ENCODE data around the gene FCHSD2. TPM values are rescaled to one million over a fixed set of nuclear protein-coding genes. Genes with fewer than 3 reads are reported as not detected.

Gene FCHSD2
- total and polyA plus RNA-seq, 2 donors (not counting 1 experiment from before 2014, with no cell fraction given): 113 to 189 TPM

DNA sequence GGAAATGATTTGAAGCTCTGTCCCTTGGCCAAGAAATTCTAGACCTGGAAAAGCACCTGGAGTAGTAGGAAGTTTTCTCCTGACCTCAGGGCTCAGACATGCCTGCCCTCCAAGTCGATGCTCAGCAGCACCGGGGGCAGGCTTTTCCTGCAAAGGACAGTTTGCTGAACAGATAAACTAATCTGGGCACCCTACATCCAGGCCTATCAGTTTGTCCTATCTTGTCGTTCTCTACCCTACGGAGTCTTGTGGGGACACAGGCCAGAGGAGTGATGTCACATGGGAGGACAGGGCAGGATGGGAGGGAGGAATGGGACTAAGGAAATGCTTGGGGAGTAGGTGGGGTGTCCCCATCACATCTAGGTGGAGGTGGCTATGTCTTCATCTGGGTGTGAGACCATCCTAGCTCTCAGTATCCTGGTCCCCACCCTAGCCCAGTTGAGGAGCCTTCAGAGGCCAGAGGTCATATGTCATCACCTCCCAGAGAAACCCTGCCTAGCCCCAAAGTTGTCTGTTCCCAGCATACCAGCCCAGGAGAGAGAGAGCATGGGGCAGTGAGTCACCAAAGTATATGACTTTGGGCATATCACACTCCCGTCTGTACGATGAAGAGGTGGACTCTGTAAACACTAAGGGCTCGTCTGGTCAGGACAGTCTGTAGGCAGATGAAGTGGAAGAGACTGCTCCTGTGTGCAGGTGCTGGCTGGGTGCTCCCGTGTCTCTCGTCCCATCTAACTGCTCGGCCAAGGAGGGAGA lies 18.1 kb upstream of the FCHSD2 start:
- WGBS (ENCODE audit: insufficient coverage): 81% methylated on average over 6 of the region's 10 CpGs
- H3K27ac Mint-ChIP-seq: peak overlapping the region; percentile 95
- TF ChIP-seq EZH2 (IDR thresholded peaks at IDR 0.05; ENCODE audit: borderline replicate concordance, insufficient read depth, low read depth, low read length, poor library complexity, severe bottlenecking) (no peak), CTCF (IDR thresholded peaks at IDR 0.05) (no peak)
- H4K20me1 ChIP-seq (ENCODE audit: control insufficient read depth, insufficient read depth, low read length, poor library complexity, severe bottlenecking): no peaks in the 10 kb centered on the region
- H3K27me3 Mint-ChIP-seq: no peaks in the 10 kb centered on the region
- peaks cover 61% of the 10 kb centered on the region for H3K79me2 ChIP-seq (ENCODE audit: control insufficient read depth, insufficient read depth, low read length)
- peak overlapping the region; percentile 37 for H3K4me3 Mint-ChIP-seq
- ChIA-PET POLR2A (interaction anchor here (0.6 to 4.1 kb wide), 4 partner anchors 17 to 364 kb away, joined by 4 to 25 read pairs (median 4); partner anchors contain the start of gene FCHSD2), CTCF (interaction anchor here (1.1 to 21.7 kb wide), 3 partner anchors 11 to 16 kb away, joined by 4 to 271 read pairs (median 102); partner anchors contain the start of gene FCHSD2)
- H3K9me3 Mint-ChIP-seq (ENCODE audit: insufficient read depth): no peaks in the 10 kb centered on the region
- DNase-seq (no peak), ATAC-seq (ENCODE audit: low read depth) (no peak)
- H3K4me1 Mint-ChIP-seq: peaks cover 90% of the 10 kb centered on the region
- H2AFZ ChIP-seq (ENCODE audit: insufficient read depth, low read depth, low read length, poor library complexity, severe bottlenecking): no peak overlapping the region
- no peaks in the 10 kb centered on the region for H3K36me3 ChIP-seq (replicated peaks in 1 of 2; ENCODE audit: control extremely low read depth in 1 of 2, control insufficient read depth in 1 of 2, extremely low read depth in 1 of 2, insufficient read depth in 2 of 2, low read length in 1 of 2)
- no peaks in the 10 kb centered on the region for H3K27me3 ChIP-seq (replicated peaks in 1 of 4; ENCODE audit: control extremely low read depth in 1 of 4, control insufficient read depth in 3 of 4, insufficient read depth in 4 of 4, low read length in 3 of 4)
- peak overlapping the region; percentile 86 to 94 for H3K27ac ChIP-seq (ENCODE audit: low read length in 2 of 2)
- intact Hi-C loops (cut with micrococcal nuclease): no loop called here
- peak overlapping the region; percentile 67 for H3K4me2 ChIP-seq (replicated peaks; ENCODE audit: low read depth, low read length, poor library complexity, severe bottlenecking)
- H3K4me1 ChIP-seq (ENCODE audit: control insufficient read depth in 2 of 2, insufficient read depth in 2 of 2, low read length in 2 of 2): peaks cover 86 to 94% of the 10 kb centered on the region in 2 donors
- H3K9ac ChIP-seq (ENCODE audit: low read length): no peak overlapping the region
- peaks cover 0 to 3% (median 2%) of the 10 kb centered on the region in 3 donors for H3K9me3 ChIP-seq (ENCODE audit: control extremely low read depth in 1 of 3, control insufficient read depth in 2 of 3, insufficient read depth in 1 of 3, low read length in 2 of 3)
- no peak overlapping the region for H3K4me3 ChIP-seq (ENCODE audit: control extremely low read depth in 1 of 5, extremely low read depth in 1 of 5, insufficient read depth in 1 of 5, low read depth in 2 of 5, low read length in 4 of 5)

DNA sequence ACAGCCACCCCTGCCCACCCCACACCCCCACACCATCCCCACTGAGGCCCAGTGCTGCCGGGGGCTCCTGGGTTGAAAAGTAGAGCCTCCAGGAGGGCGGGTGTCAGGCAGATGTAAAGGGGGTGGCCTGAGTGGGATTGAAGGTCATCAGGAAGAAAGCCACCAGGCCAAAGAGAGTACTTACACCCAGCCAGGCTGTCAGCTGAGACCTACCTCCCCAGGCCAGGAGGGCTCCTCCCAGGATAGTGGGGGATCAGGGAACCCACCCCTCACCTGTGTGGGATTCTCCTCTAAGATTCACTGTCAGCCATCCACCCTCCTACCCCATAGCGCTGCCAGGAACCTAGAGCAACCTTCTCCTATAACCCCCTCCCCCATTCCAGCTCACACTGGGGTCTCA lies 17.2 kb upstream of the FCHSD2 start:
- no peak for TF ChIP-seq CTCF (IDR thresholded peaks at IDR 0.05)
- TF ChIP-seq EZH2 (IDR thresholded peaks at IDR 0.05; ENCODE audit: borderline replicate concordance, insufficient read depth, low read depth, low read length, poor library complexity, severe bottlenecking): no peak
- H4K20me1 ChIP-seq (ENCODE audit: control insufficient read depth, insufficient read depth, low read length, poor library complexity, severe bottlenecking): no peaks in the 10 kb centered on the region
- H3K79me2 ChIP-seq (ENCODE audit: control insufficient read depth, insufficient read depth, low read length): peaks cover 54% of the 10 kb centered on the region
- H3K9me3 ChIP-seq (ENCODE audit: control extremely low read depth in 1 of 3, control insufficient read depth in 2 of 3, insufficient read depth in 1 of 3, low read length in 2 of 3): peaks cover 0 to 3% (median 2%) of the 10 kb centered on the region in 3 donors
- POLR2A ChIA-PET: interaction anchor here (0.6 to 4.1 kb wide), 2 partner anchors 18 to 363 kb away, joined by 4 to 25 read pairs; no protein-coding TSS in a partner anchor
- H3K9me3 Mint-ChIP-seq (ENCODE audit: insufficient read depth): no peaks in the 10 kb centered on the region
- H3K27ac Mint-ChIP-seq: peak overlapping the region; percentile 95
- H2AFZ ChIP-seq (ENCODE audit: insufficient read depth, low read depth, low read length, poor library complexity, severe bottlenecking): no peak overlapping the region
- H3K27me3 Mint-ChIP-seq: no peaks in the 10 kb centered on the region
- DNase-seq: no peak
- ATAC-seq (ENCODE audit: low read depth): no peak
- H3K4me1 ChIP-seq (ENCODE audit: control insufficient read depth in 2 of 2, insufficient read depth in 2 of 2, low read length in 2 of 2): peaks cover 86 to 94% of the 10 kb centered on the region in 2 donors
- H3K4me1 Mint-ChIP-seq: peaks cover 92% of the 10 kb centered on the region
- H3K4me3 Mint-ChIP-seq: peak overlapping the region; percentile 27
- CTCF ChIA-PET: interaction anchor here (1.1 to 21.7 kb wide), 5 partner anchors 10 to 328 kb away, joined by 3 to 271 read pairs (median 8); partner anchors contain the start of gene FCHSD2
- H3K9ac ChIP-seq (ENCODE audit: low read length): no peak overlapping the region
- intact Hi-C loops (cut with micrococcal nuclease): no loop called here
- H3K36me3 ChIP-seq (replicated peaks in 1 of 2; ENCODE audit: control extremely low read depth in 1 of 2, control insufficient read depth in 1 of 2, extremely low read depth in 1 of 2, insufficient read depth in 2 of 2, low read length in 1 of 2): no peaks in the 10 kb centered on the region
- WGBS (ENCODE audit: insufficient coverage): 85% methylated on average over 1 of the region's 3 CpGs
- peak overlapping the region; percentile 86 to 94 for H3K27ac ChIP-seq (ENCODE audit: low read length in 2 of 2)
- no peak overlapping the region for H3K4me3 ChIP-seq (ENCODE audit: control extremely low read depth in 1 of 5, extremely low read depth in 1 of 5, insufficient read depth in 1 of 5, low read depth in 2 of 5, low read length in 4 of 5)
- no peaks in the 10 kb centered on the region for H3K27me3 ChIP-seq (replicated peaks in 1 of 4; ENCODE audit: control extremely low read depth in 1 of 4, control insufficient read depth in 3 of 4, insufficient read depth in 4 of 4, low read length in 3 of 4)
- H3K4me2 ChIP-seq (replicated peaks; ENCODE audit: low read depth, low read length, poor library complexity, severe bottlenecking): peak overlapping the region; percentile 67

All from B cell (primary cell).